ENCODE measurements around the gene SH3BP5. TPM values are rescaled to one million over a fixed set of nuclear protein-coding genes. Genes with fewer than 3 reads are reported as not detected.

Gene SH3BP5
- total RNA-seq, 1 donor from 2014 or later, result 9.7 TPM

DNA sequence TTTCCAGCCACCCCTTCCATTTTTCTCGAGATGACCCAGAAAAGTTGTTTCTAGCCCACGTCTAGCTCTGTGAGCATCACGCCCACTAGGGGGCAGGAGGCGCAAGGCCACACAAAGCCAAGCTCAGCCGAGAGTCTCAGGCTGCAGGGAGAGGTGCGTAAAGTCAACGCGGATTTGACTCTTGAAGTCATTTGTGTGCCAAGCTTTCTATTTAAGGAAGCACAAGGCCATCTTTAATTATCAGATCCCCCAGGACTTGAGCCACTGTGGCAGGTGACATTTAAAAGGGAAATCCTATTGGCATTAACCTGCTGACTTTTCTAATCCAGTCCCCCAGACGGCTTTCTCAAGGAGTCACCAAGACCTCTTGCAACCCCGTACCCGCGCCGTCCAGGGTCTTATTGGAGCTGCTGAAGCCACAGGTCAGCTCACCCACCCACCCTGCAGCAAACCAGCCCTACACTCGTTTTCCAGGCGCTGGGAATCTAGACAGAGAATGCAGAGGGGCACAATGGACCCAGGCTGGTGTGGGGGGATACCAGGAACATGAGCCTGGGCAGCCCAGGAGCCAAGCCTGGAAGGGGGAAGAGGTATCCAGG lies 64.3 kb downstream of the SH3BP5 start:
- intact Hi-C loops (cut with micrococcal nuclease), result loop anchor here (5.0 to 10.0 kb wide), 2 partner anchors 64 to 137 kb away; partner anchors contain the start of gene SH3BP5
- peak; percentile 78 for ATAC-seq
- DNase-seq, result peak; percentile 92

DNA sequence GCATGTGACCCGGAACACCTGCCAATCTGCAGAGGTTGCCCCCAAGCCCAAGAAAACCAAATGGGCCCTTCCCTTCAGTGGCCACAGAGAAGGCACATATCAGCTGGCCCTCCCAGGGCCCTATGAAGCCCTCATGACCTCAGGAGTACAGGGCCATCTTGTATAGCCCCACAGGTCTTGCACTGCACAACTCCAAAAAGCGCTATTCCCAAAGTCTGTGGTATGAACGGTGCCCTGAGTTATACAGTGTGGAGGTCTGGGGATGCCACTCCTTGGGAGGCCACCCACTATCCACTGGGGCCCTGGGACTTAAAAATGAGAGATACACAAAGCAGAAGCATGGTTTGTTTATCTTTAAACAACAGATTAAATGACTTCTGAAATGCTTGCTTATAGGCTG lies 64.9 kb downstream of the SH3BP5 start:
- no peak for ATAC-seq
- intact Hi-C loops (cut with micrococcal nuclease), result loop anchor here (5.0 to 10.0 kb wide), 2 partner anchors 65 to 137 kb away; partner anchors contain the start of gene SH3BP5
- DNase-seq, result no peak

DNA sequence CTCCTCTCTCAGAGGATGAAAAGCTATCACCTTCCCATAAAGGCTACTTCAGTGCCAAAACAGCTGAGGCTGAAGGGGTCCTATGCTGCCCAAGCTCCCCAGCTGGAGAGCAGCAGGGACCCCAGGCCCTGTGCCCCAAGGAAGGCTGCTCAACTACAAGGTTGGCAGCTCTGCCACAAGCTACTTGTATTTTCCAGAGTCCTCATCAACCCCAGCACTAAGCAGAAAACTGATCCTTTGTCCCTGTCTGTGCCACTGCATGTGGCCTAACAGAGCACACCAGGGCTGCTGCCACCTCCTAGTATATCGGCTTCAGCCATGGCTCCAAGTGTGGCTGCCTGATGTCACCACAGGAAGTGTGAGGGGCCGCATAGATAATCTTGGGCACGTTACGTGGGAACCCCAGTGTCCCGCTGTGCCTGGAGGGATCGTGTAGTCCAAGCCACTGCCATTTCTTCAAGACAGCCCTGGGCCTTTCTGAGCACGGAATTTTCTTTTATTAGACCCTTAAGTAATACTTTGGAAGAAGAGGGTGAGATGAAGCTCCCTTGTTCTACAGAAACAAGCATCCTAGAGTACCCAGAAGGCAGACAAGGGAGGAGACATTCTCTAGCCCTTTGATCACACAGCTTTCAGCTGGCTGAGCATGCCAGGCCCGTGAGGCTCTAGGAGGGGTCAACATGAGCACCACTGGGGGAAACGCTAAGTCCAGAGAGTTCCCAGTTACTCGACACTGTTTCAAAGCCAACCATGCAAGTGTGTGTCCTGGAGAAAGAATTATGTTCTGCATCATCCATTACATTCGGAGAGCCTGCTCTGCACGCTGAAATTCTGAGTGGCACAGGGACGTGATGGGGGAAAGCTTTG lies 65.6 kb downstream of the SH3BP5 start:
- intact Hi-C loops (cut with micrococcal nuclease), result loop anchor here (5.0 to 10.0 kb wide), 2 partner anchors 66 to 138 kb away; partner anchors contain the start of gene SH3BP5
- DNase-seq (no peak), ATAC-seq (no peak)

DNA sequence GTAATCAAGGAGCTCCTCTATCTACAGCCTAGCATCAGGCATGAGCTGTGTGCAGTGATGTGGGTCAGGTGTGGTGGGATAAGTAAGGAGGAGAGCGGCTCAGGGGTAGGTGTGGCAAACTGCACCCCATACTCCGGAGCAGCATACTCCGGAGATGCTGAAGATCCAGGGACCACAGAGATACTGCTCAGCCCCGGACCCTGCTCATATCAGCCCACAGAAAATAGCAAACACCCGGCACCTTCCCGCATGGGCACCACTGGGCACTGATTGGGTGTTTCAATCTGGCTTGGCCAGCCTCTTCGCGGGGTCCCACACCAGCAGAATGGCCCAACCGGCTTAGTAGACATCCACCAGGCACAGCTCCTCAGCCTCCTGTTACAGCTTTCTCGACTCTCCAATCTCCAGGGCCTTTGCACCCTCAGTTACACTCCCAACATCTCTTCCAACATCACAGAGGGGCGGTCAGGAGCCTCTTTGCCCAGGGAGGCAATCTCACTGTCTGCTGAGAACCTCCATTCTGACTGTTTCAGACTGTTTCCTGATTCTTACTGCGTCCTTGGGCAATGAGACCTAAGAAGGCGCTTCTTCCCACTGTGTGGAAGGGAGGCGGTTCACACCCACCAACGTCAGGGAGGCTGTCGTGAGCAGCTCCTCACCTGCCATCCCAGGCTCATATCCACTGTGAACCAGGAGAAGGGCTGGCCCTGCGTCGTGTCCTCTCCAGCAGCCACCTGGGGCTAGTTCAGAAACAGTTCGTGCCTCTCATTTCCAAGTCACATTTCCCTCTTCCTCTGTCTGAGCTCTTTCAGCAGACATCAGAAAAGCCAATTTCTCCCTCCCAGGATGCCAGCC lies 66.5 kb downstream of the SH3BP5 start:
- ATAC-seq, result no peak
- intact Hi-C loops (cut with micrococcal nuclease), result loop anchor here (5.0 to 10.0 kb wide), 2 partner anchors 66 to 139 kb away; partner anchors contain the start of gene SH3BP5
- DNase-seq, result no peak

DNA sequence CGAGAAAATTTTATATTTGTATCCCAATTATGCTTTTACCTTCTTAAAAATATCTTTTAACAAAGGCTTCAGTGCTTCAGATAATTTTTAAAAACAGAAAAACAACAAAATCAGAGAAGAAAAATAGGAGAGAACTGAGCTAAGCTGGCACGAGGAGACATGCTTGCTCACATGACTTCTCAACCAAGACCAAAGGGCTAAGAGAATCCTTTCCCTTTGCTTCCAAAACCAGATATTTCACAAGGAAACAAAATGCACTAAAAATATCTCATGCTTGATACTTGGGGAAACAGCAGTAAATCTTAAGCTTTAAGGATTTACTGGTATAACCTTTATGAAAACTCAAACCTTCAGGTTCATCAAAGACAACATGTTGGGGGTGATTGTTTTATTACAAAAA lies 67.9 kb downstream of the SH3BP5 start:
- no peak for ATAC-seq
- intact Hi-C loops (cut with micrococcal nuclease), result loop anchor here (10.0 kb wide), 1 partner anchor 140 kb away; no protein-coding TSS in a partner anchor

DNA sequence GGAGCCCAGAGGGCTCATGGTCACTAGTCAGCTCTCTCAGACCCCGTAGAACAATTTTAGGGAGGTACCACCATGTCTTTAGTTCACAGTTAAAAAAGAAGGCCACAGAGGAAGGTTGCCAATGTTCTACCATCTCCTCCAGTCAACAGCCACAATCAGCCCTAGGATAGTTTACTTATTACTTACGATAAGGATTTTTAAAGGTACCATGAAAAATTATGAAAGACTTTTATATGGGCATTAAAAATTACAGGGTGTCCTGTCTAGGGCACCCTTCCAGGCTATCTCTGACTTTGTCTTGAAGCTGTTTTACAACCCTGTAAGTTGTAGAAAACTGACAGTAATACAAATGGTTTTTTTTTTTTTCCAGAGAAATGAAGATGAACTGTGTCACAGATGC lies 68.5 kb downstream of the SH3BP5 start:
- ATAC-seq (no peak), DNase-seq (no peak)
- intact Hi-C loops (cut with micrococcal nuclease), result loop anchor here (10.0 kb wide), 1 partner anchor 141 kb away; no protein-coding TSS in a partner anchor

More for the DNA sequence above, 67.9 kb downstream of the SH3BP5 start:
- no peak for DNase-seq

DNA sequence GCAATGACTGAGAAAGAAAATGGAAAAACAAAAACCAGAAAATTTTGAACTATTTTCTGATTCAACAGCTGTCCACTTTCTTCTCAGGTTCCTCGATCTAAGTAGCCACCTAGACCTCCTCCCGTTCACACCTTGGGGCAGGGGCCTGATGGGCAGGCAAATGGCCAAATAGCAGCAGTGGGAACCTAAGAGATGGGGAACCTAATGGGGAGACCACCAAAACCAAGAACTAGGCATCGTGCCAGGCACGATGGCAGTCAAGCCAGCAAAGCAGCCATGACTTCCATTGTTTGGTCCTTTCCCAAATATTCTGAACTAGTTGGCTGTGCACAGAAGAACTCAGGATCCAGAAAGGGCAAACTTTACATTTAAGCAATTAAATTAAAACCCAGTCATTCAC lies 69.3 kb downstream of the SH3BP5 start:
- no peak for DNase-seq
- intact Hi-C loops (cut with micrococcal nuclease), result loop anchor here (10.0 kb wide), 1 partner anchor 142 kb away; no protein-coding TSS in a partner anchor
- no peak for ATAC-seq

DNA sequence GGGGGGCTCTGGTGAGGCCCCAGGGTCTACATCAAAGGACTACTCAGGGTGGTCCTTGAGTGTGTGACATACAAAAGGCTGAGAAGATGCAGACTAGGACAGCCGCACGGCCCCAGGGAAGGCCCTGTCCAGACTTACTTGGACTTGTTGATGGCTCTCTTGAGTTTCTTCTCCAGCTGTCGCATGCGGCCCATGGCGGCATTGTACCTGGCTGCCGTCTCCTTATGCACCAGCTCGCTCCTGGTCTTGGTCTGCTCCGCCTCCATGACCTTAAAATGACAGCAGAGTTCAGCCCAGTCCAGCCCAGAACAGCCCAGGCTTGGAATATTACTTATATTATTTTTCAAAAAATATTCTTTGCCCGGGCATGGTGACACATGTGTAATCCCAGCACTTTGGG lies 70.4 kb downstream of the SH3BP5 start:
- intact Hi-C loops (cut with micrococcal nuclease), result loop anchor here (10.0 kb wide), 1 partner anchor 143 kb away; no protein-coding TSS in a partner anchor
- no peak for DNase-seq
- ATAC-seq, result no peak

DNA sequence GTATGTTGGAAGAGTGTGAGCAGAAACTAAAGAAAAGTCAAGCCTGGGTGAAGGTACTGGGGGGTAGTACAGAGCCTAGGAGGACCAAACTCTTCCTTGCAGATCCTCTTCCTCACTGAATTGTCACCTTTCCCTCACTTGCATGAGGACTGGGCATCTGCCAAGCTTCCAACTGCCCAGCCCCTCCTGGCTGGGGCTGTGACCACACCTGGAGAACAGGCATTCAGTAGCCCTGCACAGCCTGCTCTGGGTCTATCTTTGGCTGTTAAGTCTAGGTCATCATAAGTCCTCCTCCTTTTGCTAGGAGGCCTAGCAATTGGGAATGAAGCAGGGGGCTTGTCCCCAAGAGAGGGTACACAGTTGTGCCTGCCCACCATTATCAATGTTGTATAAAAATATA lies 71.1 kb downstream of the SH3BP5 start:
- intact Hi-C loops (cut with micrococcal nuclease), result loop anchor here (10.0 kb wide), 1 partner anchor 144 kb away; no protein-coding TSS in a partner anchor
- DNase-seq, result no peak
- no peak for ATAC-seq

DNA sequence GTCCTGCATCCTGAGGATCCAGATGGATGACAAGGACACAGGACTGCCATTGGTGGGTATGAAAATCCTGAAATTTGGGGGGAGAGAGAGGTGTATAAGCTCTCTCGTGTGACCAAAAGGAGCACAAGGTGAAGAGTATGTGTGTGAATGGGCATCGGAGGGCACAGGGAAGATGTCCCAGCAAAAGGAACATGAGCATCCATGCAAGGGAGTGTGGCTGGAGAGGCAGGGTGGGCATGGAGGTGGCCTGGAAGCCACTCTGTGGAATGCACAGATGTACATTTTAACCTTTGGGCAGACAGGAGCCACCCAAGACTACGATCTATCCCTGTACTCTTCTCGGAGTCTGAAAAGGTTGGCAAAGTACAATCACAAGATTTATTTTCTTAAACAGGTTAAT lies 71.9 kb downstream of the SH3BP5 start:
- DNase-seq (no peak), ATAC-seq (no peak)
- intact Hi-C loops (cut with micrococcal nuclease), result loop anchor here (10.0 kb wide), 1 partner anchor 144 kb away; no protein-coding TSS in a partner anchor

DNA sequence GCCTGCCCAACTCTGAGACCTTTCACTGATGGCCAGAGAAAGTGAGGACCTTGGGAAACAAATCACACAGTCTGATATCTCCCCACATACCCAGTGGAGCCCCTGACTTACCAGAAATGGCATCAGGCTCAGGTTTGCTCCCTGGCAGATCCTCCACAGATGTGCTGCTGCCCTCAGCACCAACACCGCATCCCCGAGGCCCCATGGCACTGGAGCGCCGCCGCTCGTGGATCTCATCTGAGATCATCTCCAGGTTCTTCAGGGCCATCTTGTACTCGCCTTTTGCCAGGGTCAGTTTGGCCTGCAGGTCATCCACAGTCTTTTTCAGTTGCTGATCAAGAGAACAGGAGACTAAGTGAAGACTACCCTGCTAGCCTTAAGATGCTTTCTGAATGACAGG lies 73.7 kb downstream of the SH3BP5 start:
- DNase-seq, result no peak
- intact Hi-C loops (cut with micrococcal nuclease), result loop anchor here (10.0 kb wide), 1 partner anchor 126 kb away; no protein-coding TSS in a partner anchor

DNA sequence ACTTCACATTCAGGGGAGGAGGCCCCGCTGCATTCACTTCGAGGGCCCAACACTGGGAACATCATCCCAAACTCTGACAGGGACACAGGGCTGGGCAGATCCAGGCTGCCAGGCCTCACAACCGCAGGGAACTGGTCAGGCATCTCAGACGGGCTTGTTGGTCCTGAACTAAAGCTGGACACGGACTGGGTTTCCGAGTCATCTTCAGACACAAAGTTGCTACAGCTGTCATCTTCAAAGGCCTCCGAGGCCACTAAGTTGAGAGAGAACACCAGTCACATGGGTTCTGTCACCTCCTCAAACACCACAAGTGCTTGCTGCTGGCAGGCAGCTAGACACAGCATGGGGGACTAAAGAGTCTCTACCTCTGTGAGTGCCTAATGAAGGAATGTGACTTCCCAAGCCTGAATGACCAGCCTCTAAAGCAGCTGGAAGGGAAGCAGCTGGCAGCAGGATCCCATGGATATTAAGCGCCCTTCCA lies 75.5 kb downstream of the SH3BP5 start:
- DNase-seq, result peak; percentile 48
- intact Hi-C loops (cut with micrococcal nuclease), result loop anchor here (10.0 kb wide), 1 partner anchor 128 kb away; no protein-coding TSS in a partner anchor

More for the DNA sequence above, 73.7 kb downstream of the SH3BP5 start:
- no peak for ATAC-seq

DNA sequence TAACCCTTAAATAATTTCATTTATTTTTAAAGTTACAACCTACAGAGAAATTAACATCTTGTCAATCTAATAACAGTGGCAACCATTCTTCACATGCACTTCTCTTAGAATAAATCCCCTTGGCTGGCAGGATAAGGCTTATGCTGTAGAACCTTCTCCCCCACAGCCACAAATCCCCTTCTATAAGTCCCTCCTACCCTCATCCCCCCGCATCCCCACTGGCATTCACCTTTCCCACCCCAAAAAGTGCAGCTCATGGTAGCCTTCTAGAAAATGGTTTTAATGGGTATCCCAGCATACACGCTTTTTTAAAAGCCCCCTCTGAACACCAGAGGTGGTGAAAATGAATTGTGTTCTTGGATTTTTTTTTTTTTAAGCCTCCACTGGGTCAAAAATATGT lies 77.2 kb downstream of the SH3BP5 start:
- intact Hi-C loops (cut with micrococcal nuclease), result loop anchor here (10.0 kb wide), 1 partner anchor 130 kb away; no protein-coding TSS in a partner anchor
- no peak for ATAC-seq
- DNase-seq, result no peak

More for the DNA sequence above, 75.5 kb downstream of the SH3BP5 start:
- peak; percentile 80 for ATAC-seq

DNA sequence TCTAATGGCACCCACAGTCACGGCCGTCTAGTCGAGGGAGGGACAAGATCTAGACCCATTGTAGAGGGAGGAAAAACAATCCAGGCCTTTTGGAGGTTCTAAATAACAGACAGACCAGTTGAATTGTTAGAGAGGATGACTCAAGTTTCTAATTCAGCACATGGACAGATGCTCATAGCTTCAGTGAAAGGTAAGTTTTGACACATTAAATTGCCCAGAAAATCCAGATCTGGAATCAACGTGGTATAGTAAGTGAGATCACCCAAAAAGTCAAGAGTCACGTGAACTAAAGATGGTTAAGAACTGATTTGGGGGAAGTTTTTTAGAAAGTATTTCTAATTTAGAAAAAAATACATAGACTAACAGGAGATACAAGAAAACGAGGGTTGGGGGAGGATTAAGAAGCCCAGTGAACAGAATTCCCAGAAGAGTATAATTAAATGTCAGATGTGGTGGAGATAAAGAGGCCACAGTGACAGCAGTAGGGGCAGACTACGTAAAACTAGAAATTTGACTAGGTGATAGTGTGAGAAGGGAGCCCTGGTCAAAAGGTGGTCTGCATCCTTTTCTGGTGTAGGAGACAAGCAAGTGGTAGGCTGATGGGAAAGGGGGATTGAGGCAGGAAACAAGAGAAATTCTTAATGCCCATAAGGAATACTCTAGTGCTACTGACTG lies 79.2 kb downstream of the SH3BP5 start:
- DNase-seq (no peak), ATAC-seq (no peak)
- intact Hi-C loops (cut with micrococcal nuclease), result loop anchor here (10.0 kb wide), 1 partner anchor 132 kb away; no protein-coding TSS in a partner anchor

DNA sequence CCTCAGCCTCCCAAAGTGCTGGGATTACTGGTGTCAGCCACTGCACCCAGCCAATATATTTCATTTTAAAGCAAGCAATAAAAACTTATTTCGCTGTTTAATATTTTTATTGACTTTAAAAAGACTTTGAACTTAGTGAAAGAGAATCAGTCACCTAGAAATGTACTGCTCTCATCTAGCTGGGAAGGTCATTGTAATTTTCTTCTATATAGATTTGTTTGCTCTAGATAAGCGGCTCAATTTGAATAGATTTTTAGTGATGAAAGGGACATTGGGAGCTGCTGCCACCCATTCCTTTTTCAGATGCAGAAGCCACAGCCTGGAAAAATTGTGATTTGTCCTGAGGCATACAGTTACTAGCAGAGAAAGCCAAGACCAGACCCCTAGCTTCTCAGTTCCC lies 86.2 kb downstream of the SH3BP5 start:
- no peak for ATAC-seq
- intact Hi-C loops (cut with micrococcal nuclease), result loop anchor here (10.0 kb wide), 1 partner anchor 339 kb away; no protein-coding TSS in a partner anchor

DNA sequence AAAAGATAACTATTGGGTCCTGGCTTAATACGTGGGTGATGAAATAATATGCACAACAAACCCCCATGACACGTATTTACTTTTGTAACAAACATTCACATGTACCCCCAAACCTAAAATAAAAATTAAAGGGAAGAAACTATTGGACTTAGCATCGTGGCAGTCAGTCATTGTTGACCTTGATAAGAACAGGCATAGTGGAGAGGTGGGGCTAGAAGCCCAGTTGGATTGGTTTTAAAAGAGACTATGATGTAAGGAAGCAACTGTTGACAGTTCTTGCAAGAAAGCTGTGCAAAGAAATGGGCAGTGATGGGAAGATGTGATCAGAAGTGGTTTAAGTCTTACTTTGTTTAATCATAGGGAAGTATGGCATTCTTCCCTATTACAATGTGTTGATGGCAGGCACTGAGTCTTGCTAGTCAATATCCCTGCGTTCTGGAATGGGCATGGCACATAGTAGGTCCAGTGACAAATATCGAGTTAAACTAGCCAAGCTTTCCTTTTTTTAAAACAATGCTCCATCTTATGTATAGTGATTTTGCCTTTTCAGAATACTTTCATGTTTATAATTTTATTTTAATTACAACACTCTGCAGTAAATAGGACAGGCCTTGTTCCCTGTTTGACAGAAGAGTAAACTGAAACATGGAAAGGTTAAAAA lies 88.4 kb downstream of the SH3BP5 start:
- no peak for ATAC-seq
- no peak for DNase-seq
- intact Hi-C loops (cut with micrococcal nuclease), result loop anchor here (10.0 kb wide), 1 partner anchor 341 kb away; no protein-coding TSS in a partner anchor

More for the DNA sequence above, 86.2 kb downstream of the SH3BP5 start:
- DNase-seq, result no peak

DNA sequence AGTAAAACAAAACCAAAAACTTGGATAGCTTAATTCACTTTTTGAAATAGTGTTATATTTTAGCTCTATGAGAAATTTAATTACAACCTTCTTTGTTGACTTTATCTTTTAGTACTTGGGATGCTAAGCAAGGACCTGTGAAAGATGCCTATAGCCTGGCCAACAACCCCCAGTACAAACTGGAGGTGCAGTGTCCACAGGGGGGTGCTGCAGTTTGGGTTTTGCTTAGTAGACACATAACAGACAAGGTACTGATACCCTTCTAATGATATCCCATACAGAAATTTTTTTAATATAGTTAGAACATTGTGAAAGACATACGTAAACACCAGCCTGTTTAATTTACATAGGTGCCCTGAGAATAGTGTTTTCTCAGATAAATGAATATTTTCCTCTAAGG lies 91.0 kb downstream of the SH3BP5 start:
- no peak for DNase-seq
- no peak for ATAC-seq
- intact Hi-C loops (cut with micrococcal nuclease), result loop anchor here (10.0 kb wide), 1 partner anchor 343 kb away; no protein-coding TSS in a partner anchor
